H1 (cell line): ENCODE results near the gene SPTSSB. TPM values are rescaled to one million over a fixed set of nuclear protein-coding genes. Genes with fewer than 3 reads are reported as not detected.

ENCODE experiments used
- CTCF ChIA-PET: fragments of 300-600 bp; sonication (Branson Sonifier 250); formaldehyde crosslinking; loops from one replicate; lab custom pipeline; 2021; ENCODE audit not compliant: partially characterized antibody; lab: Charles Lee
- POLR2A ChIA-PET: fragments of 300-600 bp; sonication (Branson Sonifier 250); formaldehyde crosslinking; loops from one replicate; lab custom pipeline; 2021; ENCODE audit warnings: inconsistent platforms; ENCODE audit not compliant: partially characterized antibody; lab: Charles Lee
- DNase-seq, 2 experiments: peaks; one replicate each; pipeline versions ENCODE4 v3.0.0 to v3.0.0-alpha.2; 2010 to 2022; ENCODE audit warnings: low spot score in 2 of 2, low read depth in 1 of 2, mixed read lengths in 1 of 2
- FAIRE-seq: peaks from 2 replicates; lab custom pipeline; 2011; peaks lifted over from hg19 to GRCh38; lab: Jason Lieb, UNC
- H2AFZ ChIP-seq: 2 replicates; pipeline ENCODE4 v1.8.1; 2012; ENCODE audit warnings: low read length, inconsistent platforms
- H2AK5ac ChIP-seq: 2 replicates; pipeline ENCODE4 v1.6.1; 2013; ENCODE audit warnings: low read depth, low read length
- H2BK120ac ChIP-seq: replicated peaks from 2 replicates; pipeline ENCODE3; 2013; ENCODE audit warnings: low read depth, low read length, inconsistent platforms
- H2BK12ac ChIP-seq: 2 replicates; pipeline ENCODE4 v1.6.1; 2013; ENCODE audit warnings: low read depth, low read length
- H2BK15ac ChIP-seq: 2 replicates; pipeline ENCODE4 v1.6.1; 2013; ENCODE audit warnings: low read length
- H2BK20ac ChIP-seq: 2 replicates; pipeline ENCODE4 v1.6.1; 2013; ENCODE audit warnings: low read length
- H2BK5ac ChIP-seq: 2 replicates; pipeline ENCODE4 v1.6.1; 2013; ENCODE audit warnings: low read depth, low read length
- H3K14ac ChIP-seq: 2 replicates; pipeline ENCODE4 v1.6.1; 2013; ENCODE audit warnings: inconsistent platforms; ENCODE audit not compliant: insufficient read length
- H3K18ac ChIP-seq: 2 replicates; pipeline ENCODE4 v1.6.1; 2013; ENCODE audit warnings: low read length; ENCODE audit errors: extremely low read depth
- H3K23ac ChIP-seq: 2 replicates; pipeline ENCODE4 v1.6.1; 2013; ENCODE audit warnings: inconsistent platforms; ENCODE audit not compliant: insufficient read length
- H3K23me2 ChIP-seq: 2 replicates; pipeline ENCODE4 v1.6.1; 2013; ENCODE audit warnings: low read depth, low read length
- H3K27ac ChIP-seq: 2 replicates; pipeline ENCODE4 v1.6.1; 2011; ENCODE audit warnings: low read depth, low read length, inconsistent platforms
- H3K27me3 ChIP-seq, 4 experiments: replicated peaks in 1 of 4; 1 replicate in 1 of 4; 2 replicates in 3 of 4; pipeline versions ENCODE4 v1.6.1 to v1.8.1; 2011 to 2013; ENCODE audit warnings: low read length in 3 of 4, mild to moderate bottlenecking in 3 of 4, inconsistent platforms in 2 of 4, mixed read lengths in 2 of 4, moderate library complexity in 1 of 4; ENCODE audit not compliant: control insufficient read depth in 3 of 4, insufficient read depth in 3 of 4; ENCODE audit errors: extremely low read depth in 1 of 4
- H3K36me3 ChIP-seq, 4 experiments: 2 replicates each; pipeline versions ENCODE4 v1.6.1 to v1.8.1; 2011 to 2013; ENCODE audit warnings: mild to moderate bottlenecking in 4 of 4, low read length in 3 of 4, moderate library complexity in 2 of 4, control low read depth in 1 of 4, inconsistent platforms in 1 of 4; ENCODE audit not compliant: insufficient read depth in 4 of 4, control insufficient read depth in 2 of 4
- H3K4ac ChIP-seq: replicated peaks from 2 replicates; pipeline ENCODE3; 2013; ENCODE audit warnings: low read length, low read depth, mixed read lengths, inconsistent platforms; ENCODE audit not compliant: insufficient read length
- H3K4me1 ChIP-seq, 4 experiments: replicated peaks in 1 of 4; 1 replicate in 1 of 4; 2 replicates in 3 of 4; pipeline versions ENCODE4 v1.6.1 to v1.8.1; 2011 to 2013; ENCODE audit warnings: low read length in 3 of 4, inconsistent platforms in 2 of 4, mixed read lengths in 1 of 4; ENCODE audit not compliant: insufficient read depth in 4 of 4, control insufficient read depth in 3 of 4
- H3K4me2 ChIP-seq, 2 experiments: 2 replicates each; pipeline versions ENCODE4 v1.6.1 to v1.8.1; 2011 to 2013; ENCODE audit warnings: low read depth in 2 of 2, low read length in 2 of 2, control low read depth in 1 of 2, inconsistent platforms in 1 of 2, mild to moderate bottlenecking in 1 of 2; ENCODE audit not compliant: insufficient read depth in 1 of 2
- H3K4me3 ChIP-seq, 4 experiments: fragments of 200-600, 300-600 bp in 1 of 4; sonication (generic), shearing (Covaris generic), sonication (Bioruptor Twin) in 1 of 4; 2 replicates each; pipeline versions ENCODE4 v1.5.1 to v1.8.1; 2011 to 2016; ENCODE audit warnings: low read length in 4 of 4, low read depth in 3 of 4, control low read depth in 2 of 4, inconsistent platforms in 2 of 4, mild to moderate bottlenecking in 2 of 4, mixed read lengths in 1 of 4, moderate library complexity in 1 of 4; ENCODE audit not compliant: insufficient read depth in 2 of 4; ENCODE audit errors: extremely low read depth in 1 of 4
- H3K56ac ChIP-seq: replicated peaks from 2 replicates; pipeline ENCODE3; 2013; ENCODE audit warnings: low read depth, mild to moderate bottlenecking, mixed read lengths, low read length, inconsistent platforms; ENCODE audit not compliant: insufficient read length
- H3K79me1 ChIP-seq: 2 replicates; pipeline ENCODE4 v1.6.1; 2013; ENCODE audit warnings: low read depth, low read length, control low read depth
- H3K79me2 ChIP-seq, 2 experiments: 2 replicates each; pipeline versions ENCODE4 v1.6.1 to v1.8.1; 2012 to 2013; ENCODE audit warnings: low read length in 2 of 2, mild to moderate bottlenecking in 2 of 2, inconsistent platforms in 1 of 2; ENCODE audit not compliant: insufficient read depth in 2 of 2, control insufficient read depth in 1 of 2
- H3K9ac ChIP-seq, 4 experiments: replicated peaks in 1 of 4; 1 replicate in 1 of 4; 2 replicates in 3 of 4; pipeline versions ENCODE4 v1.6.1 to v1.8.1; 2011 to 2013; ENCODE audit warnings: low read depth in 3 of 4, low read length in 3 of 4, control low read depth in 2 of 4, mild to moderate bottlenecking in 2 of 4, moderate library complexity in 2 of 4, inconsistent platforms in 1 of 4; ENCODE audit errors: extremely low read depth in 1 of 4
- H3K9me3 ChIP-seq, 2 experiments: 2 replicates each; pipeline versions ENCODE4 v1.6.1 to v1.8.1; 2012 to 2013; ENCODE audit warnings: mild to moderate bottlenecking in 2 of 2, moderate library complexity in 2 of 2, control low read depth in 1 of 2, inconsistent platforms in 1 of 2, low read depth in 1 of 2, low read length in 1 of 2, mixed read lengths in 1 of 2; ENCODE audit not compliant: insufficient read depth in 2 of 2
- H4K20me1 ChIP-seq, 2 experiments: replicated peaks in 1 of 2; 2 replicates each; pipeline versions ENCODE3 to v1.8.1; 2011 to 2013; ENCODE audit warnings: inconsistent platforms in 2 of 2, low read length in 2 of 2, mild to moderate bottlenecking in 1 of 2; ENCODE audit not compliant: insufficient read depth in 2 of 2, control insufficient read depth in 1 of 2
- H4K5ac ChIP-seq: 2 replicates; pipeline ENCODE4 v1.6.1; 2013; ENCODE audit warnings: low read length, low read depth, mixed read lengths, inconsistent platforms; ENCODE audit not compliant: insufficient read length
- H4K8ac ChIP-seq: 2 replicates; pipeline ENCODE4 v1.8.0; 2013; ENCODE audit warnings: mild to moderate bottlenecking, moderate library complexity, low read length, inconsistent platforms; ENCODE audit not compliant: insufficient read depth; ENCODE audit errors: extremely low read depth
- H4K91ac ChIP-seq: replicated peaks from 2 replicates; pipeline ENCODE3; 2013; ENCODE audit warnings: low read length, mixed read lengths, inconsistent platforms; ENCODE audit not compliant: insufficient read length
- BACH1 ChIP-seq: IDR thresholded peaks from 2 replicates; pipeline ENCODE4 v1.6.1; 2012; ENCODE audit warnings: low read length, improper control_type of control experiment
- JUND ChIP-seq: IDR thresholded peaks from 2 replicates; pipeline ENCODE4 v1.6.1; 2011; ENCODE audit warnings: mild to moderate bottlenecking, improper control_type of control experiment, low read length
- WGBS, 2 experiments: shearing (Covaris generic) in 1 of 2; methylation state at CpG; one replicate each; pipeline versions ENCODE4 v1.1.6 to v1.1.7; 2013 to 2015; ENCODE audit warnings: low lambda C conversion rate in 2 of 2, mixed read lengths in 2 of 2, inconsistent platforms in 1 of 2, low coverage in 1 of 2, missing lambda C conversion rate in 1 of 2; ENCODE audit not compliant: insufficient replicate concordance in 2 of 2, insufficient coverage in 1 of 2, insufficient read length in 1 of 2; ENCODE audit errors: extremely low coverage in 1 of 2, missing lambda C conversion rate in 1 of 2; 5-methylcytosine and 5-hydroxymethylcytosine counted together
- polyA plus RNA-seq, 7 experiments: library from polyadenylated mRNA; depleted of rRNA in 3 of 7; stranded (reverse) in 5 of 7; unstranded in 2 of 7; fragments of >200 nt in 5 of 7; fragments of 200-250 nt in 2 of 7; gene quantifications; 1 replicate in 5 of 7; 2 replicates in 1 of 7; 4 replicates in 1 of 7; pipeline versions ENCODE4 v1.2.1 to v1.2.3, GENCODE V29; 2011 to 2013; ENCODE audit warnings: missing spikeins in 2 of 7, mixed read lengths in 2 of 7
- total RNA-seq: library from RNA; stranded (reverse); fragmentation: NEBNext Ultra II Directional; extraction: Animal tissue kit (Norgen Biotek cat#: 25700); gene quantifications from 2 replicates; pipeline ENCODE4 v1.2.1, GENCODE V29; 2021

Gene SPTSSB
- total and polyA plus RNA-seq, 2 of the 8 experiments (the other 6 are each of a cell fraction or from before 2014, with no cell fraction given) = 33.4 to 52.5 TPM

DNA sequence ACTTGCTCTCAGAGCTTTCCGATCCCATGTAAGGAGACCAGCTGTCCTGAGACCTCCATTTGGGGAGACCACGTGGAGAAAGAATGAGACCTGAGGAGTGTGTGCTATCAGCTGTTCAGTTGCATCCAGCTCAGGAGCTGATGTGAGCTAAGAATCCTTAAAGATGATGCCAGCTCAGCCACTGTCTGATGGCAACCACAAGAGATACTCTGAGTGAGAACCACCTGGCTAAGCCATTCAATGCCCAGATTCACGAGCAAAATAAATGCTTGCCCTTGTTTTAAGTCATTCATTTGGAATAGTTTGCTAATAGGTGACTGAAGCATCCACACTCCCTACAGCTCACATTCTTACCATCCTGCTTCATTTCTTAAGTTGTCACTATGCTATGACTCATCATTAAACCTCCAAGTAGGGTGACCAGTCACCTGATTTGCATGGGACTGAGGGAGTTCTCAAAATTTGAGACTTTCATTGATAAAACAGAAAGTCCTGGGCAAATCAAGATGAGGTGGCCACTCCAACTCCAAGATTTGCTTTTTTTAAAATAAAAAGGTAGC, 56.4 kb downstream of the SPTSSB start:
- Histone ChIP-seq H3K27ac (no peak overlapping the region), H2AFZ (peak overlapping the region; percentile 30; the same call in 1 of the 2 replicates), H3K9ac (no peak overlapping the region), H4K20me1 (no peaks in the 10 kb centered on the region), H2BK20ac (no peak overlapping the region), H3K4ac (no peak overlapping the region), H3K4me1 (no peaks in the 10 kb centered on the region; a peak in 1 of 7 replicates), H3K23ac (no peak overlapping the region), H2AK5ac (no peak overlapping the region), H3K14ac (no peak overlapping the region), H4K5ac (no peak overlapping the region), H3K27me3 (no peaks in the 10 kb centered on the region), H3K9me3 (no peaks in the 10 kb centered on the region), H2BK12ac (no peak overlapping the region; the same call in 1 of the 2 replicates), H3K23me2 (no peaks in the 10 kb centered on the region), H4K8ac (no peak overlapping the region), H3K56ac (no peak overlapping the region), H3K36me3 (no peaks in the 10 kb centered on the region), H2BK120ac (no peak overlapping the region), H3K79me1 (no peaks in the 10 kb centered on the region), H3K18ac (no peak overlapping the region), H3K4me2 (no peak overlapping the region), H3K79me2 (no peaks in the 10 kb centered on the region), H2BK5ac (no peak overlapping the region), H3K4me3 (no peak overlapping the region), H4K91ac (no peak overlapping the region), H2BK15ac (no peak overlapping the region)
- POLR2A ChIA-PET = no interaction called here
- FAIRE-seq = no peak
- CTCF ChIA-PET = interaction anchor here (0.8 to 2.3 kb wide), 7 partner anchors 10 to 71 kb away, joined by 3 to 12 read pairs (median 4); partner anchors contain the start of gene SPTSSB
- DNase-seq = no peak
- 88% methylated on average over 3 of the region's 3 CpGs; no CpG with 5 or more reads in 1 of the 2 experiments for WGBS, 2 experiments
- TF ChIP-seq JUND = no peak
- TF ChIP-seq BACH1 = no peak
